HG03439 (cell line): ENCODE data around the gene NEK9.
"Not testable (repeated sequence)": the region's sequence is repeated elsewhere in the genome, so short reads cannot be mapped to it uniquely, and the experiment has no call there.

Source experiments
- ATAC-seq: cut with Tn5 transposase; IDR thresholded peaks from one replicate; pipeline ENCODE4 v1.9.1; 2021; ENCODE audit warnings: mild to moderate bottlenecking, moderate library complexity; ENCODE audit not compliant: unreplicated experiment

NEK9 gene

GRCh38 chr14:75147423-75148071 lies 20.7 kb upstream of the NEK9 start:
- no peak for ATAC-seq

DNA sequence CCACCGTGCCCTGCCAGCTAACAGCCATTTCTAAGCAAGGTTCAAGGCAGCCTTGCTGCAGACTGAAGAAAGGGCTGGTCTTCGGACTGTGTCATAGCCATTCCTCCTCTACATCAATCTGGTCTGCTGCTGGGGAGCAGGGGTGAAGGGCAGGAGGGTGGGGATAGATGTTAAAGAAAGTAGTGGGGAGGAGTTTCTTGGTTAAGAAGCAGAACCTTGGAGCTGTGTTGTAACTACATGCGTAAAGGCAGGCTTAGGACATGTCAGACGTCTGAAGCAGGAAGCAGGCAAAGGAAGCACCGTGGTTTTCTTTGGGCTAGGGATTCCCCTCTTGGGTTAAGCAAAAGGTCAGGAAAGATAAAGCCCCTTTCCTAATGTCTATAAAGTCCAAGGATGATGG lies 18.1 kb upstream of the NEK9 start:
- ATAC-seq = no peak

- no peak for ATAC-seq
Measured at GRCh38 chr14:75143761-75144527, 17.1 kb upstream of the NEK9 start.

GRCh38 chr14:75142494-75142893 lies 15.6 kb upstream of the NEK9 start:
- no peak for ATAC-seq

- no peak for ATAC-seq
Measured at GRCh38 chr14:75141967-75142366, 15.1 kb upstream of the NEK9 start.

- ATAC-seq = no peak
Measured at GRCh38 chr14:75141062-75141461, 14.2 kb upstream of the NEK9 start.

DNA sequence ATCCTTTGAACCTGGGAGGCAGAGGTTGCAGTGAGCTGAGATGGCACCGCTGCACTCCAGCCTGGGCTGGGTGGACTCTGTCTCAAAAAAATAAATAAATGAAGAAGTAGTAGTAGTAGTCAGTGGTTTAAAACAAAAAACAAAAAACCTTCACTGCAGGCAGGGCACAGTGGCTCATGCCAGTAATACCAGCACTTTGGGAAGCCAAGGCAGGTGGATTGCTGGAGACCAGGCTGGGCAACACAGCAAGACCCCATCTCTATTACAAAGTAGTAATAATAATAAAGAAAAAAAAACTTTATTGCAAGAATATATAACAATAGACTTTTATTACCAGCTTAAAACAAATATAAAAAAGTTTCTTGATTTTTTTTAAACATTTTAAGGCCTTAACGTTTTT lies 13.8 kb upstream of the NEK9 start:
- ATAC-seq = no peak

- ATAC-seq = no peak
Measured at GRCh38 chr14:75139185-75139584, 12.3 kb upstream of the NEK9 start.

- no peak for ATAC-seq
Measured at GRCh38 chr14:75138492-75138891, 11.6 kb upstream of the NEK9 start.

DNA sequence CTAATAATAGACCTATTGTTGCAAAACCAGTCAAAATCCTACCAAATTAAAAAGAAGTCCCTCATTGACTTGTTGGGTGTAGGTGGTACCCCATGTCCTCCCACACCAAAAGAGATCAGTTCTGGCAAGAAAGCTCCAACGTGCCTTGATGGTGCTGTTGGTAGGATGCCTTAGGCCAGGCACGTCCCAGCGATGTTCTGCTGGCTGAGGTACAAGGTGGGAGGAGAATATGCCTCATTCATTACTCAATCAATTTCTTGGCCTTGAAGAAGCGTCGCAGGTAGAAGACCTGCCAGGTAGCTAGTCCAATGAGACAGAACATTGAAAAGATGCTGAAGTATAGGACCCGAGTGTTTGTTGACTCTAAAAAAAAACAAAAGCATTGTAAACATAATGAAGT lies 7.8 kb upstream of the NEK9 start:
- ATAC-seq = no peak

DNA sequence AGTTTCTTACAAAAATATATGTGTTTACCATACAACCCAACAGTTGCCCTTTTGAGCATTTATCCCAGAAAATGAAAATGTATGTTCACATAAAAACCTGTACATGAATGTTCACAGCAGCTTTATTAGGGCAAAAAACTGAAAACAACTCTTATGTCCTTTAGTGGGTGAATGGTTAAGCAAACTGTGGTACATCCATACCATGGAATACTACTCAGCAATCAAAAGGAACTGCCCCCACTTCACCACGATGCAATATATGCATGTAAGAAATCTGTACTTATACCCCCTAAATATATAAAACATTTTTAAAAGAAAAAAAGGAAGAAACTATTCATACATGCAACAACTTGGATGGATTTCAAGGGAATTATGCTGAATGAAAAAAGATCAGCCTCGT lies 6.7 kb upstream of the NEK9 start:
- ATAC-seq = no peak

DNA sequence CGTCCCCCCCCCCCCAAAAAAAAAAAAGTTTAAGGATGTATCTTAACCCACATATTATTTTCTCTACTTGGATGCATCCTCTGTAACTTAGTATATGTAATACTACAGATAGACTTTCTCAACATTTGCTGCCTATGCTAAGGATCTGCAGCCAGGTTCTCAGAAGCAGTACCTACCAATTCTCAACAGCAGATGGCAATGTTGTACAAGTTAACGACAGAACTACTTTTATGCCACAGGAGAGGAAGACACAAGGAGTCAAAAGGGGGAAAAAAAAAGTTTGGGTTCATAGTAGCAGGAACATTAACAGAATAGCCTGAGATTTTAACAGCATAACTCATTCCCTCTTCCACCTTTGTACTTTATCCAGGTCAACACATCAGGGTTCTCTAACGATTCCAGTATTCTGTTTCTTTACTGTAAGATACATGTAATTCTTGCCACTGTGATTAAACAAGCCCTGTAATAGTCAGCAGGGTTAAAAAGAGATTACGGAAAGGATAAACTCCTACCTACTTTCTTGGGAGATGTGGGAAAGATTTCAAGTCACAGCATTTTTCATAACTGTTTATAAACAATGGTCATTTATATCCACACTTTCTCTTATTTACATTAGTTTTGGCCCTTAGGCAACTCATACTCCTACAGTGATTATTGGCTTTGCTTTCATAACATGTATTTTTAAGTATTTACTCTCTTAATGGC lies 5.7 kb upstream of the NEK9 start:
- no peak for ATAC-seq

DNA sequence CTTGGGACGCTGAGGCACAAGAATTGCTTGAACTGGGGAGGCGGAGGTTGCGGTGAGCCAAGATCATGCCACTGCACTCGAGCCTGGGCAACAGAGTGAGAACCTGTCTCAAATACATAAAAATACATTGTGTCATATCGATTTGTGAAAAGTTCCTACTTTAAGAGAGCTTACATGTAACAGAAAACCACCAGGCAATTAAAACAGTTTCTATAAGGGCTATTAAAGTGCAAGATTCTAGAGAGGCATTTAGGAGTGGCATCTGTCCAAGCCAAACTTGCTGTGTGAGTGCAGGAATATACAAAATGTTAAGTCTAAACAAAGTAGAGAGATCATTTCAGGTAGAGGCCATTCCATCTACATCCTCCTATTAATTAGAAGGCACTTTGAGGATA lies 1.7 kb upstream of the NEK9 start:
- no peak for ATAC-seq

DNA sequence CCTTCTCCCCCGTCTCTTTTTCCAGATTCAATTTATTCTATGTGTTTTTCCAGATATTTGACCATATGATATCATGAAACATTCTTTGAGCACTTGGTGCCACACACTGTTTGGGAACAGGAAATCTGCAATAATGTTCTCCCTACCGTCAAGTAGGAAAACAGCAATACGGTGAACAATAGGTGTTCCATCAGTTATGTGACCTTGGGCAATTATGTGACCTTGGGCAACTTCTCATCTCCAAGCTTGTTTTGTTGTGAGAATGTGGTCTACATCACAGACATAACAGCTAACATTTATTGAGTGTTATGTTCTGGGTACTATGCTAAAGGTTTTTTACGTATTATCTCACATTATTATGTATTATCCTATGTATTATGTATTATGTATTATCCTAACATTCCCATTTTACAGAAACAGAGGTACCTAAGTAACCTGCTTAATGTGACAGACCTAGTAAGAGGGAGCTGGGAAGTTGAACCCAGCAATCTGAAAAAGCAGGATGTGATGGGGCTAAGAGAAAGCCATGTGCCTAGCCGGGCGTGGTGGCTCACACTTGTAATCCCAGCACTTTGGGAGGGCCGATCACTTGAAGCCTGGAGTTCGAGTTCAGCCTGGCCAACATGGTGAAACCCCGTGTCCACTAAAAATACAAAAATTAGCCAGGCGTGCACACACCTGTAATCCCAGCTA lies 1.2 kb upstream of the NEK9 start:
- no peak for ATAC-seq

DNA sequence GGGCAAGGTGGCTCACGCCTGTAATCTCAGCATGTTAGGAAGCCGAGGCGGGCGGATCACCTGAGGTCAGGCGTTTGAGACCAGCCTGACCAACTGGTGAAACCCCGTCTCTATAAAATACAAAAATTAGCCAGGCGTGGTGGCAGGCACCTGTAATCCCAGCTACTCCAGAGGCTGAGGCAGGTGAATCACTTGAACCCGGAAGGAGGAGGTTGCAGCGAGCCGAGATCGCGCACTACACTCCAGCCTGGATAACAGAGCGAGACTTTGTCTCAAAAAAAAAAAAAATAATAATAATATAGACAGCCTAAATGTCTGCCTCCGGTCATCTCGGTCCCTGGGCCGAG lies 599 bp upstream of the NEK9 start:
- not testable (repeated sequence) for ATAC-seq

DNA sequence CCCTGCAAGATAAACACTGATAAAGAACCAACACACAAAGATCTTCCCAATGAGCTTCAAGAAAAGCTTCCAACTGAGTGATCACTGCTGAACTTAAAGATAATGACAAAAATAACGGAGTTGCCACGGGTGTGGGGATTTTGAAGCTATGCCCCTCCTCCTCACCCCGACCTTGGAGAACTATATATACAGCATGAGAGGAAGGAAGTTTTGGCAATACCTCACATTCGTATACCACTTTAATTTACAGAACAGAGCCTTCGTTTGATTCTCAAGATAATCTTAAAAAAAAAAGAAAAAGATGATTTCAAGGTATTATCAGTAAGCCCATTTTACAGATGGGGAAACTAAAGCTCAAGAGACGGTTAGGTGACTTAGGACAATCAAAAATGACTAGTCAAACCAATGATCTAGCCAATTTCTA lies 715 bp downstream of the NEK9 start:
- ATAC-seq = no peak

GRCh38 chr14:75125617-75126016 lies 1.2 kb downstream of the NEK9 start:
- ATAC-seq = no peak

DNA sequence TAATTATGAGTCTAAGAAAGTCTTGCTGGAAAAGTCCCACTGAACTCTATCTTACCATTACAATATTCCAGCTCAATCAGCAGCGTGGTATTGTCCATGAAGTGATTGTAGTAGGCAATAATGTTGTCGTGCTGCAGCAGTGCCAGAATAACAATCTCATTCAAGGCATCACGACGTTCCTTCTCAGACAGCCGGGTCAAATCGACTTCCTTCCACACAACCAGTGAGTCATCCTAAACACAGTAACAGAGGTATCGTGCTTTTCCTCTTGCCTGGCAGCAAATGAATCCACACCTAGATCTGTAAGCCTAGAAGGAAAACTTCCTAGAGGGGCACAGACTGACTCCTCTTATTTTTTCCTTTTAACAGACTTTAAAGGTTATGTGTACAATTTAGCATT lies 2.9 kb downstream of the NEK9 start:
- ATAC-seq = no peak

- no peak for ATAC-seq
Measured at GRCh38 chr14:75121552-75121951, 5.3 kb downstream of the NEK9 start.

DNA sequence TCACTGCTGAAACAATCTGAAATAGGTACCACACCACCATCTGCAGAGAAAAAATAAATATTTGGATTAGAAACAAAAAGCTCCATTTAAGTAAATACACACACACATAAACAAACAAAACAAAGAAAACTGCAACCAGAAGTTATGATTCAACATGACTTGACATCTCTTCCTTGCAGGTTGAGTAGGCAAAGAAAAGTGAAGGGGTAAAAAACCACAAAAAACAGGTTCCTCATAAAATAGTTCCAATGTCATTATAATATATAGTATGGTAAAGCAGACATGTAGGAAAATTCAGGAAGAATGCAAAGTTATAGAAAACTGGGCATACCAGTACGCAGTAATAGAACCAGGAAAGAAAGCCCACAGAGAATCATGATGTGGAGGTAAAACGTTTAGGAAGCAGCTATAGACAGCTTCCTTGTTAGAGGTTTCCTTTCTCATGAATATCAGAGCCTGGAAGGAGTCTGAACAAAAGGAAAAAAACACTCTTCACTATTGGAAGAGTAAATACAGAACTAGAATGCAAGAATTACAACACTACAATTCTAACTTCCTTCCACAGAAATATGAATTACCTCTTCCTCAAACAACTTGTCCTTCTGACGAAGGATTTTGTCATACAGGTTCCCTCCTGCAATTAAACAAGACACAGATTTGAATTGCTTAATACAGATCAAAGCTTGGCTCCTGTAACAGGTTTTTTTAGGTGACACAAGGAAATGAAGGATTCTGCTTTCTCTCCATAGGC lies 6.1 kb downstream of the NEK9 start:
- no peak for ATAC-seq

DNA sequence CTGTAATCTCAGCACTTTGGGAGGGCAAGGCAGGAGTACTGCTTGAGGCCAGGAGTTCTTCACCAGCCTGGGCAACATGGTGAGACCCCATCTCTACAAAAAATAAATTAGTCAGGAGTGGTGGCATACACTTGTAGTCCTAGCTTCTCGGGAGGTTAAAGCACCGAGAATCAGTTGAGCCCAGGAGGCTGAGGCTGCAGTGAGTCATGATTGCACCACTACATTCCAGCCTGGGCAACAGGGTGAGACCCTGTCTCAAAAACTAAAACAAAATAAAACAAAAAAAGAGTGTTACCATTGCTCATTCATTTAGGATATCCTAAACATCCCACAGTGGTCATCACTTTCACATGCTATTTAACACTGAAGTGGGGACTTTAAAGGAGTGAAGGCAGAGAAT lies 7.8 kb downstream of the NEK9 start:
- no peak for ATAC-seq
